C4-2B (cell line): ENCODE data around the gene ACSF3.

Experiments
- H3K27ac ChIP-seq: fragments of 450-650 bp; 2 replicates; pipeline ENCODE4 v1.5.1; 2017
- ZFX ChIP-seq: fragments of 450-650 bp; IDR thresholded peaks from 2 replicates; pipeline ENCODE4 v1.6.1; 2017
- TF ChIP-seq, protein P1 (sequence below): fragments of 450-650 bp; conservative IDR thresholded peaks from 2 replicates; pipeline ENCODE4 v1.5.1; 2017; ENCODE audit warnings: mild to moderate bottlenecking

Gene ACSF3

DNA sequence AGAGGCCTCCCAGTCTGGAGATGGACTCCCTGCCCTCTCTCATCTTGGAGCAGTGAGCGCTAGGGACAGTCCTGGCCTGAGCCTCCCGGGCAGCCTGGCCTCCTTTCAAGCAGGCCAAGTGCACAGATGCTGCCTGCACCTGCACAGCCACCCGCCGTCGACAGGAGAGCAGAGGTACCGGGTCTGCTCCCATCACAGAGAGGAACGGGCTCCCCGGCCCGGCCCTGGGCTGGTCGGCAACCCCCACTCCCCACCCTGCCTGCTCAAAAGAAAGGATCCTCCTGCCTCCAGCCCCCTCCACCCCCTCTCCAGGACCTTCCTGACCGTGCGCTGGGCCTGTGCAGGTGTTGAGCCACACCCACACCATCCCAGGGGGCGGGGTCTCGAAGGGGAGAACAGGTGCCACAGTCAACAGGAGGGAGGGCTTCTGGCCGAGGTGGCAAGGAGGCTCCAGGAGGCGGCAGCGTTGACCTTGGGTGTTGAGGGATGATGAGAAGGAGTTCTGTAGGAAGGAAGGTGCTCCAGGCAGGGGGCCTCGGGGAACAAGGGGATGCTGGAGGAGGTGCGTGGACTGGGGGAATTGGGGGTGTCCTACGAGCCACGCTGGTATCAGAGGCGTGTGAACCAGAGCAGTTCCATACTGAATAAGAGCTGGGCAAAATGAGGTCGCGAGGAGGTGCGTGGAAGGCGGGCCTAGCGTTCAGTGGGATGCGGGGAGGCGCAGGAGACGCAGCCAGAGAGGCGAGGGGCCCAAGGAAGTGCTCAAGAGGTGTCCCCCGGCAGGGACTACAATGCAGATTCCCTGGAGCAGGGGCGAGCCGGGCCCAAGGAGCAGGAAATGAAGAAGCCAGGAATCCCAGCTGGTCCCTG lies 76.9 kb downstream of the ACSF3 start:
- no peak overlapping the region for H3K27ac ChIP-seq
- TF ChIP-seq, protein P1, sequence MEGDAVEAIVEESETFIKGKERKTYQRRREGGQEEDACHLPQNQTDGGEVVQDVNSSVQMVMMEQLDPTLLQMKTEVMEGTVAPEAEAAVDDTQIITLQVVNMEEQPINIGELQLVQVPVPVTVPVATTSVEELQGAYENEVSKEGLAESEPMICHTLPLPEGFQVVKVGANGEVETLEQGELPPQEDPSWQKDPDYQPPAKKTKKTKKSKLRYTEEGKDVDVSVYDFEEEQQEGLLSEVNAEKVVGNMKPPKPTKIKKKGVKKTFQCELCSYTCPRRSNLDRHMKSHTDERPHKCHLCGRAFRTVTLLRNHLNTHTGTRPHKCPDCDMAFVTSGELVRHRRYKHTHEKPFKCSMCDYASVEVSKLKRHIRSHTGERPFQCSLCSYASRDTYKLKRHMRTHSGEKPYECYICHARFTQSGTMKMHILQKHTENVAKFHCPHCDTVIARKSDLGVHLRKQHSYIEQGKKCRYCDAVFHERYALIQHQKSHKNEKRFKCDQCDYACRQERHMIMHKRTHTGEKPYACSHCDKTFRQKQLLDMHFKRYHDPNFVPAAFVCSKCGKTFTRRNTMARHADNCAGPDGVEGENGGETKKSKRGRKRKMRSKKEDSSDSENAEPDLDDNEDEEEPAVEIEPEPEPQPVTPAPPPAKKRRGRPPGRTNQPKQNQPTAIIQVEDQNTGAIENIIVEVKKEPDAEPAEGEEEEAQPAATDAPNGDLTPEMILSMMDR, result no peak
- no peak for TF ChIP-seq ZFX

GRCh38 chr16:89171216-89172170 lies 77.8 kb downstream of the ACSF3 start, which contains the start of gene CDH15:
CDH15 (plus strand) TSS chr16:89171748; CDS start chr16:89171832, 84 bp downstream.
- TF ChIP-seq, protein P1, result no peak
- no peak for TF ChIP-seq ZFX
- peak within 1 kb of the TSS; percentile 48 for H3K27ac ChIP-seq

- TF ChIP-seq ZFX, result no peak
- TF ChIP-seq, protein P1, result no peak
- H3K27ac ChIP-seq, result peak overlapping the region; percentile 48
Observed at GRCh38 chr16:89172171-89172527, 78.5 kb downstream of the ACSF3 start.

DNA sequence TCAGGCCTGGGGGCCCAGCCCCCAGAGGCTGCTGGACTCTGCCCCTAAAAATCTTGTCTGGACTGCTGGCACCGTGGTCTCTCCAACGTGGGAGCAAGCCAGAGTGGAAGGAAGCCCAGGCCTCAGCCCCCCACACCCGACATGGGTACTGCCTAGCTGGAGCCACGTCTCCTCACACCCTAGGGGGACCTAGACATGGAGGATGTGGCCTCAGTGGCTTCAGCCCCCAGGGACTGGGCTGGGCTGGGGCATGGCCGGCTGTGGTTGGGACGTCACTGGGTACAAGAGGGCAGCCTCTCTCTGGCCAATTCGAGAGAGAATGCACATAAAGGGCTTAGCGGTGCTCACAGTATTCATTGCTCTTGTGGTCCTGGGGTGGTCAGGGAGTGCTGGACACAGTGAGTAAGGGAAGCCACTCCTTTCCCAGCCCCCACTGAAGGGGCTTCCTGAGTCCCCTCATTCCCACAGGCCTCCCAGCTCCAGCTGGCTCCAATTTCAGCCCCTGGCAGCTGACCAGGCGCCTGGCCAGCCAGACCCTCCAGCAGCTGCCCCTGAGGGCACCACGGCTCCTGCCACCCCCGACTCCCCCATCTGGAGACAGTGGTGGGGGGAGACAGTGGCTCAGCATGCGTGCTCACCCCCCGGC lies 79.0 kb downstream of the ACSF3 start:
- no peak overlapping the region for H3K27ac ChIP-seq
- TF ChIP-seq, protein P1, result no peak
- no peak for TF ChIP-seq ZFX

DNA sequence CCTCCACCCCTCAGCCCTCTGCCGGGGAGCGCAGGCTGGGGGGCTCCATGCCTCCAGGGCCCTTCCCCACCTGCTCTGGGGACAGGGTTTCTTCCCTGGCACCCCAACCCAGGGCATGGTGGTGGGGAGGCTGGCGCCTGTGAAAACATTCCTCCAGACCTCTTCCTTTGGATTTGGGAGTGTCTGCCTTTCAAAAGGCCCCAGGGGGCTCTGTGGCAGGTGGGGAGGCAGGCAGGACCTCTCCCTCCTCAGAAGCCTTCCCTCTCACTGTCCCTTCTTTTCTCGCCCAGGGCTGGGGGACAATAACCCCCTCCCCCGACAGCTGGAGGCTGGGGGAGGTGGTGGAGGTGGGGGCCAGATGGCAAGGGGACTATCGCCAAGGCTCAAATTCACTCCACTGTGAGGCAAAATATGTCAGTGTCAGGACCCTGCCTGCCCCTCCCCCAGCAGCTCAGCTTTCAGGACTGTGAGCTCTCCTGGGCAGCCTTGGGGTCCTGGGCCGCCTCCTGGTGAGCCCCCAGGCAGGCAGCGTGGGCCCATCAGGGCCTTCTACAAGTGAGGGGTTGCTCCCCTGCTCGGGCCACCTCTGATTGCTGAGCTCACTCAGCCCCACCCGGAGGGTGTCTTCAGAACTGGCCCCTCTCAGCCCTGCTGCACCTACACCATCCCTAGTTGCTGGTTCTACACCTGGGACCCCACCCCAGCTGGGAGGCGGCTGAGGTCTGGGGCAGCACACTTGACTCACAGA lies 79.7 kb downstream of the ACSF3 start:
- TF ChIP-seq ZFX, result no peak
- TF ChIP-seq, protein P1, result no peak
- H3K27ac ChIP-seq, result no peak overlapping the region

GRCh38 chr16:89174055-89174827 lies 80.6 kb downstream of the ACSF3 start:
- TF ChIP-seq, protein P1, result no peak
- no peak for TF ChIP-seq ZFX
- H3K27ac ChIP-seq, result no peak overlapping the region
